MCF 10A (cell line): ENCODE results near the gene GPX6. TPM values are rescaled to one million over a fixed set of nuclear protein-coding genes. Genes with fewer than 3 reads are reported as not detected.
A peak's percentile ranks its signal among the peaks of the same experiment; 100 is the strongest.

Experiments used
- BruUV-seq: library from RNA; stranded (reverse); fragments of 400-500 nt; replicated peaks from 2 replicates; lab custom pipeline; 2021; lab: Mats Ljungman, UMichigan
- CTCF ChIA-PET: fragments of 300-600 bp; sonication (Branson Sonifier 250); formaldehyde crosslinking; extraction: SDS; loops from one replicate; lab custom pipeline; 2021; ENCODE audit warnings: antibody characterized with exemption, inconsistent platforms; lab: Yijun Ruan, JAX
- POLR2A ChIA-PET: fragments of 300-600, 350-650 bp; sonication (Branson Sonifier 250); formaldehyde crosslinking; extraction: SDS; loops from one replicate; lab custom pipeline; 2020; ENCODE audit warnings: antibody characterized with exemption, inconsistent platforms; lab: Yijun Ruan, JAX
- DNase-seq: peaks from one replicate; pipeline ENCODE4 v3.0.0-alpha.2; 2018; ENCODE audit not compliant: unreplicated experiment
- H3K27ac Mint-ChIP-seq: one replicate; pipeline ENCODE4 v1.8.0; 2022; ENCODE audit warnings: mild to moderate bottlenecking, low read depth, mixed read lengths; ENCODE audit not compliant: unreplicated experiment
- H3K27me3 Mint-ChIP-seq: one replicate; pipeline ENCODE4 v1.8.0; 2022; ENCODE audit warnings: mixed read lengths; ENCODE audit not compliant: insufficient read depth, unreplicated experiment
- H3K36me3 Mint-ChIP-seq: one replicate; pipeline ENCODE4 v1.8.0; 2022; ENCODE audit warnings: mild to moderate bottlenecking, moderate library complexity, mixed read lengths; ENCODE audit not compliant: insufficient read depth, unreplicated experiment
- H3K4me1 Mint-ChIP-seq: one replicate; pipeline ENCODE4 v1.8.0; 2022; ENCODE audit warnings: mixed read lengths; ENCODE audit not compliant: insufficient read depth, unreplicated experiment
- H3K4me3 Mint-ChIP-seq: one replicate; pipeline ENCODE4 v1.8.0; 2022; ENCODE audit warnings: mild to moderate bottlenecking, moderate library complexity, mixed read lengths; ENCODE audit not compliant: unreplicated experiment
- H3K9me3 Mint-ChIP-seq: one replicate; pipeline ENCODE4 v1.8.0; 2022; ENCODE audit warnings: mixed read lengths; ENCODE audit not compliant: unreplicated experiment
- intact Hi-C: fragments of 100-400 bp; cut with micrococcal nuclease; formaldehyde crosslinking; loops from 2 replicates; pipeline ENCODE4 v1.14.1; 2022
- total RNA-seq: library from RNA; stranded (reverse); gene quantifications from 2 replicates; pipeline ENCODE4 v1.2.3, GENCODE V29; 2022
- TF ChIP-seq, protein P1 (sequence below): fragments of 200-600 bp; IDR thresholded peaks from one replicate; pipeline ENCODE4 v1.8.0; 2022; ENCODE audit warnings: antibody characterized with exemption, mild to moderate bottlenecking; ENCODE audit not compliant: unreplicated experiment

GPX6 gene
- total RNA-seq, 1 experiment from 2014 or later, result not detected

DNA sequence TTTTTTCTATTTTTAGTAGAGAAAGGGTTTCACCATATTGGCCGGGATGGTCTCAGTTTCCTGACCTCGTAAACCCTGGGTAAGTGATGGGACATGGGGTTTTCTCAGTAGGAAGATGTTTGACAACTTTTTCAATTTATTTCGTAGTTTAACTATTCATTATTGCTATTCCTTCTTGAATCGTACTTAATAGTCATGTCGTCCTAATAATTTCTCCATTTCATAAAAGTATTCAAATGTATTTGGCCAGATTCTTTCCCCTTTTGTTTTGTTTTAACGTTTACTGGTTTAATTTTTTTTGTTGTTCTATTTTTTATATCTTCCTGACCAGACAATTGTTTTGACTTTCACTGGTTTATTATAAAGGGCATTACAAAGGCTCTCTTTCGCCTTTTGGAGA is 26.4 kb upstream of the GPX6 start:
- Mint-ChIP-seq H3K4me3 (peak overlapping the region; percentile 85), H3K27me3 (peaks cover 11% of the 10 kb centered on the region), H3K27ac (peak overlapping the region; percentile 85), H3K4me1 (peaks cover 7% of the 10 kb centered on the region), H3K36me3 (peaks cover 19% of the 10 kb centered on the region), H3K9me3 (no peaks in the 10 kb centered on the region)
- no TSS peak for BruUV-seq
- POLR2A ChIA-PET, result interaction anchor here (0.7 to 1.8 kb wide), 9 partner anchors 10 to 296 kb away, joined by 3 to 11 read pairs (median 3); a partner anchor contains a TSS
- no peak for DNase-seq
- TF ChIP-seq, protein P1, sequence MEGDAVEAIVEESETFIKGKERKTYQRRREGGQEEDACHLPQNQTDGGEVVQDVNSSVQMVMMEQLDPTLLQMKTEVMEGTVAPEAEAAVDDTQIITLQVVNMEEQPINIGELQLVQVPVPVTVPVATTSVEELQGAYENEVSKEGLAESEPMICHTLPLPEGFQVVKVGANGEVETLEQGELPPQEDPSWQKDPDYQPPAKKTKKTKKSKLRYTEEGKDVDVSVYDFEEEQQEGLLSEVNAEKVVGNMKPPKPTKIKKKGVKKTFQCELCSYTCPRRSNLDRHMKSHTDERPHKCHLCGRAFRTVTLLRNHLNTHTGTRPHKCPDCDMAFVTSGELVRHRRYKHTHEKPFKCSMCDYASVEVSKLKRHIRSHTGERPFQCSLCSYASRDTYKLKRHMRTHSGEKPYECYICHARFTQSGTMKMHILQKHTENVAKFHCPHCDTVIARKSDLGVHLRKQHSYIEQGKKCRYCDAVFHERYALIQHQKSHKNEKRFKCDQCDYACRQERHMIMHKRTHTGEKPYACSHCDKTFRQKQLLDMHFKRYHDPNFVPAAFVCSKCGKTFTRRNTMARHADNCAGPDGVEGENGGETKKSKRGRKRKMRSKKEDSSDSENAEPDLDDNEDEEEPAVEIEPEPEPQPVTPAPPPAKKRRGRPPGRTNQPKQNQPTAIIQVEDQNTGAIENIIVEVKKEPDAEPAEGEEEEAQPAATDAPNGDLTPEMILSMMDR, result no peak
- CTCF ChIA-PET, result interaction anchor here (0.7 to 2.3 kb wide), 14 partner anchors 11 to 1122 kb away, joined by 3 to 19 read pairs (median 4); a partner anchor contains a TSS
- intact Hi-C loops, result loop anchor here (1.0 to 2.0 kb wide), 3 partner anchors 47 to 145 kb away; no protein-coding TSS in a partner anchor

DNA sequence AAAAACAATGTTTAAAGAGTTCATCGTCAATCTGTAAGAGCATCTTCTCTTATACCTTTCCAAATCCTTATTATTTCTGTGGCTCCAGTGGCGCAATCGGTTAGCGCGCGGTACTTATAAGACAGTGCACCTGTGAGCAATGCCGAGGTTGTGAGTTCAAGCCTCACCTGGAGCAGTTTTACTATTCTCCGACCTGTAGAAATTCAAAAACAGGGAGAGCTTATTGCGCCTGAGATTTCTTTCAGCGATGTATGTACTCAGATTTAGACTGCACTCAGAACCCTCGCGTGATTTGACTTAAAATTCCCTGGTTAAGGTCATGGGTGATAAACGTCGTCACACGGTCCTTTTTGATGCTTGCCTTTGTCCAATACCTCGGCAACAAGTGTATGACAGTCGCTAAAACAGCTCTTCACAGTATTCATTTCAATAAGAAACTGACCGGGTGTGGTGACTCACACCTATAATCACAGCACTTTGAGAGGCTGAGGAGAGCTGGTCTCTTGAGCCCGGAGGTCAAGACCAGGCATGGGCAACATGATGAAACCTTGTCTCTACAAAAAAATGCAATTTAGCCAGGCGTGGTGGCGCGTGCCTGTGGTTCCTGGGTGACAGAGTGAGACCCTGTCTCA is 22.0 kb upstream of the GPX6 start:
- intact Hi-C loops, result no loop called here
- BruUV-seq, result TSS peak; percentile 100
- peak; percentile 38 for DNase-seq
- TF ChIP-seq, protein P1, result no peak
- H3K27me3 Mint-ChIP-seq, result no peaks in the 10 kb centered on the region
- CTCF ChIA-PET, result interaction anchor here (0.7 to 1.5 kb wide), 4 partner anchors 47 to 1221 kb away, joined by 3 to 6 read pairs (median 3); no protein-coding TSS in a partner anchor
- no peaks in the 10 kb centered on the region for H3K9me3 Mint-ChIP-seq
- no peak overlapping the region for H3K27ac Mint-ChIP-seq
- H3K36me3 Mint-ChIP-seq, result peaks cover 13% of the 10 kb centered on the region
- peak overlapping the region; percentile 47 for H3K4me3 Mint-ChIP-seq
- peaks cover 7% of the 10 kb centered on the region for H3K4me1 Mint-ChIP-seq
- POLR2A ChIA-PET, result interaction anchor here (0.6 to 3.2 kb wide), 5 partner anchors 12 to 581 kb away, joined by 3 to 12 read pairs (median 3); partner anchors contain the start of gene GPX5

DNA sequence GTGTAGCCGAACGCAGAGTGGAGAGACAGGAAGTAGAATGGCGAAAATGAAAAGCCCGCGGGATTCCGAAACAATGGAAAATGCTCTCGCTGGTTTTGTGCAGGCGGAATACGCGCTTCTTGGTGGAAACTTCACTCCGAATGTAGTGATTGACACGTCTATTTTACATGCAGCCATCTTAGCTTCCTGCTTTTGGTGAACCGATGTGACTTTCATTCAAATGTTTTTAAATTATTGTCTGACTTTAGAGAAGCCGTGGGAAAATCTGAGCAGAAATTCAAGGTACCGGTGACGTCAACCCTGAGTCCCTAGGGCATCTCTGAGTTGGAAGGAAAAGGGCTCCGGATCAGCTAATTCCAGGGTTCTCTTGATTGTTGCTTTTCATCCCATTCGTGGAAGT is 21.5 kb upstream of the GPX6 start:
- Mint-ChIP-seq H3K36me3 (peaks cover 7% of the 10 kb centered on the region), H3K4me1 (peaks cover 2% of the 10 kb centered on the region), H3K4me3 (no peak overlapping the region), H3K9me3 (no peaks in the 10 kb centered on the region), H3K27ac (no peak overlapping the region), H3K27me3 (no peaks in the 10 kb centered on the region)
- DNase-seq, result peak; percentile 5
- no TSS peak for BruUV-seq
- intact Hi-C loops, result no loop called here
- TF ChIP-seq, protein P1, result no peak
- CTCF ChIA-PET, result interaction anchor here (0.7 kb wide), 2 partner anchors 271 to 1221 kb away, joined by 3 read pairs; no protein-coding TSS in a partner anchor
- POLR2A ChIA-PET, result interaction anchor here (1.0 to 2.0 kb wide), 3 partner anchors 12 to 70 kb away, joined by 3 to 5 read pairs (median 3); partner anchors contain the start of gene GPX5

DNA sequence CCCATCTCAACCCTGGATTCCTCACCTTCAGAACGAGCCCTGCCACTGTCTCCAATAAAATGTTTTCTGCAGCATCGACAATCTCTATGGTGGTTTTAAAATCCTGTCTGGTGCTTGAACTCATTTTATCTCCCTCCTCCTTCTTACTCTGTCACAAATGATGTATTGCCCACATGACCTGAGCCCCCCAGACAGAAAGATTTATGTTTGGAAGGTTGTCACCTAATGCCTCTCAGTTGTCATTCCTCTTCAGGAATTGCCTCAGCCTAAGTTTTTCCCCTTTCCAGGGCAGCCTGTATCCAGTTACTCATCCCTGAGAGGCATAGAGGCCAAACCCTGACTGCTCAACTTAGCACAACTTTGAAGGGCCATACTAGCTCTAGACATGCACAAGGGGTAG is 19.3 kb upstream of the GPX6 start:
- Mint-ChIP-seq H3K4me1 (no peaks in the 10 kb centered on the region), H3K9me3 (no peaks in the 10 kb centered on the region), H3K27me3 (no peaks in the 10 kb centered on the region), H3K4me3 (no peak overlapping the region), H3K36me3 (peaks cover 7% of the 10 kb centered on the region), H3K27ac (no peak overlapping the region)
- intact Hi-C loops, result no loop called here
- ChIA-PET POLR2A (interaction anchor here (0.7 kb wide), 1 partner anchor 11 kb away, joined by 6 read pairs; no protein-coding TSS in a partner anchor), CTCF (interaction anchor here (0.7 kb wide), 1 partner anchor 388 kb away, joined by 5 read pairs; no protein-coding TSS in a partner anchor)
- no TSS peak for BruUV-seq
- TF ChIP-seq, protein P1, result no peak
- no peak for DNase-seq
